ENCODE data around the gene RNF123.
"Not testable (repeated sequence)": the region's sequence is repeated elsewhere in the genome, so short reads cannot be mapped to it uniquely, and the experiment has no call there.

RNF123 gene

GRCh38 chr3:49694409-49695070, 5.2 kb downstream of the RNF123 start:
- Mint-ChIP-seq H3K4me1 (ENCODE audit: low read depth) (peaks cover 22% of the 10 kb centered on the region), H3K36me3 (ENCODE audit: low read depth) (peaks cover 52% of the 10 kb centered on the region)
- H3K9me3 Mint-ChIP-seq; H3K27me3 Mint-ChIP-seq; intact Hi-C loops (cut with micrococcal nuclease); H3K27ac Mint-ChIP-seq; H3K4me3 Mint-ChIP-seq: not testable (repeated sequence)

DNA sequence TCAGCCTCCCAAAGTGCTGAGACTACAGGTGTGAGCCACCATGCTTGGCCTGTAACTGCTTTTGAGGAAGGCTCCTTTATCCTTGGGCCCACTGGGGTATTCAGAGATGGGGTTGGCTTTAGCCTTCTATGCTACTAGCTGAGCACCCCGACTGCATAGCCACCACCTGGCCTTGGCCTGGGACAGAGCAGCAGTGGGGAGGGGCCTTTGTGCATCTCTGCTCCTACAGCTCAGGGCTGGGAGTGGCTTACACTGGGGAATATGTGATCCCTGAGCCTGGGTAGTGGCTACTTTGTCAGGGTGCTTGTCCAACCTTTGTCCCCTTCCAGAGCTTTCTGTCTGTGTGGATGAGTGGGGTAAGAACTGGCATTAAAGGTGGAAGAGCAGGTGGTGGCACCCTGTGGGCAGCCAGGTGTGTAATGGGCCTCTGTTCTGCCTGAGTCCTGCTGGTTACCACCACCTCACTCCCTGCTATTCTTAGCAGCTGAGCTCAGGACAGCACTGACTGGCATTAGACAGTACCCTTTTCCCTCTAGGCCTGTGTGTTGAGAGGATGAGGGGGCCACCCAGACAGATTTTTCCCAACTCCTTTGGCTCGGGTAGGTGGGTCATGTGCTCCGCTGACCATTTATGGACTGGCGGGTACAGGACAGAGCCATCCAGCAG, 6.1 kb downstream of the RNF123 start:
- Mint-ChIP-seq H3K36me3 (ENCODE audit: low read depth) (peaks cover 58% of the 10 kb centered on the region), H3K4me1 (ENCODE audit: low read depth) (peaks cover 13% of the 10 kb centered on the region)
- H3K4me3 Mint-ChIP-seq; H3K9me3 Mint-ChIP-seq; intact Hi-C loops (cut with micrococcal nuclease); H3K27ac Mint-ChIP-seq; H3K27me3 Mint-ChIP-seq: not testable (repeated sequence)

DNA sequence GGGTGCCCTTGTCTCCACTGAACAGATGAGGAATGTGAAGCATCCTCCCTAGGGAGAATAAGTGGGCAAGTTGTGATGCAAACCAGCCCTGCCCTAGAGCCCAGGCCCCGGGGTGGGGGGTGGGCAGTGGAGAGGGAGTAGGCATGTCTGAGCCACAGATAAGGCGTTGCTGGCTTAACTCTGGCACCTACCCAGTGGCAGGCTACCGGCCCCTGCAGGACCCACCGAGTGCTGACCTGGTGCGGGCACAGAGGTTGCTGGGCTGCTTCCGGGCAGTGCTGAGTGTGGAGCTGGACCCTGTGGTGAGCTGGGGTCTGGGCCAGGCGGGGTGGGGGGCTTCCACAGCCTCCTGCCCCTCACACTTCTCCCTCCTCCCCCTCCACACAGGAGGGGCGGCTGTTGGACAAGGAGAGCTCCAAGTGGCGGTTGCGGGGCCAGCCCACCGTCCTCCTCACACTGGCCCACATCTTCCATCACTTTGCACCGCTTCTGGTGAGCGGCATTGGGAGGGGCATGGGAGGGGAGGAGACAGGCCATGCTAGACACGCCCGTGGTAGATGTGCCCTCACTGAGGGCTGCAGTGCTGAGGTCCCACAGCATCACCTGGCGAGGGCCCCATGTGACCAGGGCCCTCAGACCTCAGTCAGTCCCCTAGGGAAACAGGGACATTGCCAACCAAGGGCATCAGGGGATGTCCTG, 10.1 kb downstream of the RNF123 start:
- Mint-ChIP-seq H3K36me3 (ENCODE audit: low read depth) (peaks cover 89% of the 10 kb centered on the region), H3K27me3 (no peaks in the 10 kb centered on the region), H3K4me3 (no peak overlapping the region), H3K9me3 (no peaks in the 10 kb centered on the region), H3K27ac (no peak overlapping the region), H3K4me1 (ENCODE audit: low read depth) (peaks cover 5% of the 10 kb centered on the region)
- intact Hi-C loops (cut with micrococcal nuclease): no loop called here

- intact Hi-C loops (cut with micrococcal nuclease): no loop called here
- H3K4me1 Mint-ChIP-seq (ENCODE audit: low read depth): peaks cover 5% of the 10 kb centered on the region
- no peak overlapping the region for H3K27ac Mint-ChIP-seq
Observed at GRCh38 chr3:49700014-49700413, 10.7 kb downstream of the RNF123 start.

GRCh38 chr3:49700453-49701128, 11.2 kb downstream of the RNF123 start:
- Mint-ChIP-seq H3K9me3 (no peaks in the 10 kb centered on the region), H3K27ac (no peak overlapping the region), H3K36me3 (ENCODE audit: low read depth) (peaks cover 93% of the 10 kb centered on the region), H3K4me1 (ENCODE audit: low read depth) (peaks cover 5% of the 10 kb centered on the region), H3K27me3 (no peaks in the 10 kb centered on the region), H3K4me3 (no peak overlapping the region)
- intact Hi-C loops (cut with micrococcal nuclease): no loop called here

More at GRCh38 chr3:49700014-49700413, 10.7 kb downstream of the RNF123 start:
- H3K4me3 Mint-ChIP-seq: no peak overlapping the region
- H3K9me3 Mint-ChIP-seq: no peaks in the 10 kb centered on the region
- no peaks in the 10 kb centered on the region for H3K27me3 Mint-ChIP-seq
- peaks cover 91% of the 10 kb centered on the region for H3K36me3 Mint-ChIP-seq (ENCODE audit: low read depth)

- H3K27me3 Mint-ChIP-seq: no peaks in the 10 kb centered on the region
- peaks cover 100% of the 10 kb centered on the region for H3K36me3 Mint-ChIP-seq (ENCODE audit: low read depth)
- H3K27ac Mint-ChIP-seq: no peak overlapping the region
- intact Hi-C loops (cut with micrococcal nuclease): no loop called here
- H3K4me3 Mint-ChIP-seq: no peak overlapping the region
- H3K9me3 Mint-ChIP-seq: no peaks in the 10 kb centered on the region
- H3K4me1 Mint-ChIP-seq (ENCODE audit: low read depth): peaks cover 5% of the 10 kb centered on the region
Observed at GRCh38 chr3:49701388-49702077, 12.2 kb downstream of the RNF123 start.

DNA sequence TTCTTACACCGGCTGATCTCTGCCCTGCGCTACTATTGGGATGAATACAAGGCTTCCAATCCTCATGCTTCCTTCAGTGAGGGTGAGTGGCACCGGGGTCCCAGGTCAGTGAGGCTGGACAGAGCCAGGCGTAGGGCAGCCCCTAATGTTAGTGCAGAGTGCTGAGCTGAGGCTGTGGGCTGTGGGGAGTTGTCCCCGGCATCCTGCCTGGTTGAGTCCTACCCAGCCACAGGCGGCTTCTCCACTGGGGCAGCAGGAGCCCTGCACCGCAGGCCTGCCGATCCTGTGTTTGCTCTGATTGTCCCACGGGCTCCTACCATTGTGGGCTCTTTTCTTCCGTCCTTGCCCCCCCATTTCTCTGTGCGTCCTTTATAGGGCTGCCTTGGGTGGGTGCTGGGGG, 13.3 kb downstream of the RNF123 start:
- no peaks in the 10 kb centered on the region for H3K27me3 Mint-ChIP-seq
- no peak overlapping the region for H3K4me3 Mint-ChIP-seq
- intact Hi-C loops (cut with micrococcal nuclease): loop anchor here (1.0 kb wide), 1 partner anchor 137 kb away; no protein-coding TSS in a partner anchor
- H3K9me3 Mint-ChIP-seq: no peaks in the 10 kb centered on the region
- H3K4me1 Mint-ChIP-seq (ENCODE audit: low read depth): peaks cover 5% of the 10 kb centered on the region
- no peak overlapping the region for H3K27ac Mint-ChIP-seq
- H3K36me3 Mint-ChIP-seq (ENCODE audit: low read depth): peaks cover 100% of the 10 kb centered on the region

GRCh38 chr3:49703443-49703927, 14.1 kb downstream of the RNF123 start:
- H3K4me1 Mint-ChIP-seq (ENCODE audit: low read depth): peaks cover 5% of the 10 kb centered on the region
- H3K27ac Mint-ChIP-seq: no peak overlapping the region
- intact Hi-C loops (cut with micrococcal nuclease): loop anchor here (1.0 kb wide), 1 partner anchor 136 kb away; no protein-coding TSS in a partner anchor
- no peaks in the 10 kb centered on the region for H3K9me3 Mint-ChIP-seq
- H3K36me3 Mint-ChIP-seq (ENCODE audit: low read depth): peaks cover 100% of the 10 kb centered on the region
- H3K27me3 Mint-ChIP-seq: no peaks in the 10 kb centered on the region
- H3K4me3 Mint-ChIP-seq: no peak overlapping the region

DNA sequence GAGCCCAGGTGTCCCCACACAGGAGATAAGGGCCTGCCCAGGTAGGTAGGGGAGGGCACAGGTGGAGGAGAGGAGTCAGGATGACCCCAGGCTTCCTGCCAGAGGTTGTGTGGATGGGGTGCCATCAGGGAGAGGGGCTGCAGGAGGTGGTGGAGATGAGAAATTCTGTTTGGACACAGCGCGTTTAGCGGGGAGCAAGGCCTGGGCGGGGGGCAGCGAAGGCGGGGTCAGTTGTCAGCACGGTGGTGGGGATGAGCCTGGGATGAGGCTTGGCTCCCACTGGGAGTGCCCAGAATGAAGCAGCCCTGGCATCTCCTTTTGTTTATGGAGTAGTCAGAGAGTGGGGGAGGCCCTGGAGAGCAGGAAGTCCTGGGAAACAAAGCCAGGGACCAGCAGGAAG, 14.6 kb downstream of the RNF123 start:
- Mint-ChIP-seq H3K27me3 (no peaks in the 10 kb centered on the region), H3K4me1 (ENCODE audit: low read depth) (peaks cover 5% of the 10 kb centered on the region), H3K4me3 (no peak overlapping the region), H3K36me3 (ENCODE audit: low read depth) (peaks cover 98% of the 10 kb centered on the region), H3K27ac (no peak overlapping the region), H3K9me3 (no peaks in the 10 kb centered on the region)
- intact Hi-C loops (cut with micrococcal nuclease): loop anchor here (1.0 kb wide), 1 partner anchor 135 kb away; no protein-coding TSS in a partner anchor

- Mint-ChIP-seq H3K4me1 (ENCODE audit: low read depth) (peaks cover 5% of the 10 kb centered on the region), H3K27ac (no peak overlapping the region), H3K27me3 (no peaks in the 10 kb centered on the region), H3K9me3 (no peaks in the 10 kb centered on the region), H3K36me3 (ENCODE audit: low read depth) (peaks cover 91% of the 10 kb centered on the region), H3K4me3 (no peak overlapping the region)
- intact Hi-C loops (cut with micrococcal nuclease): no loop called here
Observed at GRCh38 chr3:49704629-49705028, 15.3 kb downstream of the RNF123 start.

- intact Hi-C loops (cut with micrococcal nuclease): no loop called here
- Mint-ChIP-seq H3K9me3 (no peaks in the 10 kb centered on the region), H3K4me1 (ENCODE audit: low read depth) (peaks cover 5% of the 10 kb centered on the region), H3K27ac (no peak overlapping the region), H3K27me3 (no peaks in the 10 kb centered on the region), H3K4me3 (no peak overlapping the region), H3K36me3 (ENCODE audit: low read depth) (peaks cover 83% of the 10 kb centered on the region)
Observed at GRCh38 chr3:49705390-49705960, 16.1 kb downstream of the RNF123 start.

GRCh38 chr3:49706456-49707112, 17.2 kb downstream of the RNF123 start:
- intact Hi-C loops (cut with micrococcal nuclease): no loop called here
- H3K27ac Mint-ChIP-seq: no peak overlapping the region
- peaks cover 79% of the 10 kb centered on the region for H3K36me3 Mint-ChIP-seq (ENCODE audit: low read depth)
- peaks cover 5% of the 10 kb centered on the region for H3K4me1 Mint-ChIP-seq (ENCODE audit: low read depth)
- H3K9me3 Mint-ChIP-seq: no peaks in the 10 kb centered on the region
- H3K27me3 Mint-ChIP-seq: no peaks in the 10 kb centered on the region
- no peak overlapping the region for H3K4me3 Mint-ChIP-seq

DNA sequence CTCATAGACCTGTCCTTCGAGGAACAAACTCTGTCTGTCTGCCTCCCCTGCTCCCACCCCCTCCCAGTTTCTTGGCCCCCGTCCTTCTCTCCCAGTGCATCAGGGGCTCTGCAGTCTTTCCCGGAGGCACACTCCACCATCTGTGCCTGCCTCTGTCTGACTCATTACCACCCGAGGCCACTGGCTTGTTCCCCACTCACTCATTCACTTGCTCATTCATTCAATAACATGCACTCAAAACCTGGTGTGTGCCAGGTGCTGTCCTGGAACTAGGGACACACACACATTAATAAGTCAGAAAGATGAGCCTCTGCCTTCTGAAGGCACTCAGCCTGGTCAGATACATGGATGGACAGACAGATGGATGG, 17.7 kb downstream of the RNF123 start:
- no peak overlapping the region for H3K27ac Mint-ChIP-seq
- H3K4me3 Mint-ChIP-seq: no peak overlapping the region
- peaks cover 79% of the 10 kb centered on the region for H3K36me3 Mint-ChIP-seq (ENCODE audit: low read depth)
- H3K27me3 Mint-ChIP-seq: no peaks in the 10 kb centered on the region
- intact Hi-C loops (cut with micrococcal nuclease): no loop called here
- H3K9me3 Mint-ChIP-seq: no peaks in the 10 kb centered on the region
- peaks cover 10% of the 10 kb centered on the region for H3K4me1 Mint-ChIP-seq (ENCODE audit: low read depth)
